ENCODE results near the gene CTAGE6.
"Not testable (repeated sequence)": the region's sequence is repeated elsewhere in the genome, so short reads cannot be mapped to it uniquely, and the experiment has no call there.

DNA sequence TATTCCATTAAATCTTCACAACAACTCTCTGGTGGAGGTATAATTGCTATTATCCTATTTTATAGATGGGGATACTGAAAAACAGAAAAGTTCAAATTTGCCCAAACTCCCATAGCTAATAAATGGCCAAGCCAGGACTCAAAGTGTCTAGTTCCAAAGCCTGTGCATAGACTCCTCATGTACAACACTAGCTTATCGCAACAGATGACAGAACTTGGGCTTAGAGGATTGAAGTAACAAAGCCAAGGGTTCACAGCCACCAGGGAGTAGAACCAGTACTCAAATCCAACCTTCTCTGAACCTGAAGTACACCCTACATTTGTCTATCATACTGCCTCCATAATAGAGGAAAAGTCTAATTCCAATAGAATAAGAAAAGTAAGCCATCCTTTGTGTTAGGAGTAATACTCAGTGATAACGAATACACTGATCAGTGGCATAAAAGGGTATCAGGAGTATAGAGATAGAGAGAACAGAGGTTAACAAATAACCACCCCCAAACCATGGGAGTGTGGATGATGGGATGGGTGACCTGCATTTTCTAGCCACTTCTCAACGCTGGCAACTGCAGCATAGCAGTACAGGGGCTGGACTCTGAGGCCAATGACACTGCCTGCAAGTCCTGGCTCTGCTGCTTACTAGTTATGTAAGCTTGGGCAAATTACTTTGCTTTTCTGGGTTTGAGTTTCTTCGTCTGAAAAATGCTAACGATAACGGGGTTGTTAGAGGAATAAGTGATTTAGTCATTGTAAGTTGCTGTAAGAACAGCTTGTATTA, 39.8 kb upstream of the CTAGE6 start:
- TF ChIP-seq POLR2A (IDR thresholded peaks at IDR 0.05): not testable (repeated sequence)
- TF ChIP-seq, protein P1, sequence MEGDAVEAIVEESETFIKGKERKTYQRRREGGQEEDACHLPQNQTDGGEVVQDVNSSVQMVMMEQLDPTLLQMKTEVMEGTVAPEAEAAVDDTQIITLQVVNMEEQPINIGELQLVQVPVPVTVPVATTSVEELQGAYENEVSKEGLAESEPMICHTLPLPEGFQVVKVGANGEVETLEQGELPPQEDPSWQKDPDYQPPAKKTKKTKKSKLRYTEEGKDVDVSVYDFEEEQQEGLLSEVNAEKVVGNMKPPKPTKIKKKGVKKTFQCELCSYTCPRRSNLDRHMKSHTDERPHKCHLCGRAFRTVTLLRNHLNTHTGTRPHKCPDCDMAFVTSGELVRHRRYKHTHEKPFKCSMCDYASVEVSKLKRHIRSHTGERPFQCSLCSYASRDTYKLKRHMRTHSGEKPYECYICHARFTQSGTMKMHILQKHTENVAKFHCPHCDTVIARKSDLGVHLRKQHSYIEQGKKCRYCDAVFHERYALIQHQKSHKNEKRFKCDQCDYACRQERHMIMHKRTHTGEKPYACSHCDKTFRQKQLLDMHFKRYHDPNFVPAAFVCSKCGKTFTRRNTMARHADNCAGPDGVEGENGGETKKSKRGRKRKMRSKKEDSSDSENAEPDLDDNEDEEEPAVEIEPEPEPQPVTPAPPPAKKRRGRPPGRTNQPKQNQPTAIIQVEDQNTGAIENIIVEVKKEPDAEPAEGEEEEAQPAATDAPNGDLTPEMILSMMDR (IDR thresholded peaks at IDR 0.05): not testable (repeated sequence)
